COLO829 (cell line): Measurements from ENCODE around the gene HTR2A.
A peak's percentile ranks its signal among the peaks of the same experiment; 100 is the strongest.

ENCODE experiments used
- DNase-seq: peaks from one replicate; pipeline ENCODE4 v3.0.0; 2012; ENCODE audit warnings: low spot score

HTR2A gene

DNA sequence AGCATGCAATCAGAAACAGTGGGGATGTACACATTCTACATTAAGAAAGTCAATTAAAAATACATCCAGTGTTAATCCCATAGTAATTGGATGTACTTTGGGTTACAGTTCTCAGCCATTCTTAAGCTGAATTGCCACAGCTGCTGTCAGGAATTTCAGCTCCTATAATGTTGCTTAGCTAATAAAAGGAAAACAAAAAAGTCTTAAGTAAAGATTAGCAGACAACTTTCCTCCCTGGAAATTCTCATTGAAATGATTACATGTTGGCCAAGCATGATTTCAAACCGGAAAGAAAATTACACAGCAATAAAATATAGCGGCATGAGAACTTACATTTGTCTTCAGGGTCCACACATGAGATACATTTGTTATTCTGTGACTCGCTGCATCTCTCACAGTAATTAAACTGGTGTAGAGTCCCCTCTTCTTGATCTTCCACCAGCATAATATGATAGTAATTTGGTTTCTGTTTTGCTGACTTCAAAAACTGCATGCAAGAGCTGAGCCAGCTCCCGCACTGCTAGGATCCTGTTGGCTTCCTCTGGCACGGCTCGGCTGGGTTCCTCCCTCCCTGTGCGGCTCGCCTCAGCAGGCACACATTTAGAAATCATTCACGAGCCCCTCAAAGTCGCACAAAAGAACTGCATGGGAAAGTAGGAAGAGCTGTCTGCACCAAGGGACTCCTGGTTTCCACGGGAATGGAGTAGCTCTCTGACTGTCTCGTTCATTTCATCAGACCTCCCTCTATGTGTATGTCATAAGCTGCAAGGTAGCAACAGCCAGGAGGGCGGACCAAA, at the start of gene HTR2A:
HTR2A (minus strand) TSS at position 713 of the 797 bp plus-strand sequence. CDS start 1,147 bp downstream, outside the sequence.
- DNase-seq = no peak

DNA sequence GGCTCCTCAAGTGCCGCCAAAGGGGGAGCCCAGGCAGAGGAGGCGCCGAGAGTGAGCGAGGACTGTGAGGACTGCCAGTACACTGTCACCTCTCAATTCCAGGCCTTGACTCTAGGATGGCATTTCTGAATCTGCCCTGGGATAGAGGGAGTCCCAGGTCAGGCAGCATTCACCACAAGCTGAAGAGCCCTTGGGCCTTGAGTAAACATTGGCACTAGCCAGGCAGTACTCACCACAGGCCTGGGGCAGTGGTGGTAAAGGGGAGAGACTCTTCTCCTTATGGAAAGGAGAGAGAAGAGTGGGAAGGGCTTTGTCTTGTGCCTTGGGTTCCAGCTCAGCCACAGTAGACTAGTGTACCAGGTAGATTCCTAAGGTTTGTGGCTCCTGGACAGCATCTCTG, 39.7 kb upstream of the HTR2A start:
- no peak for DNase-seq

DNA sequence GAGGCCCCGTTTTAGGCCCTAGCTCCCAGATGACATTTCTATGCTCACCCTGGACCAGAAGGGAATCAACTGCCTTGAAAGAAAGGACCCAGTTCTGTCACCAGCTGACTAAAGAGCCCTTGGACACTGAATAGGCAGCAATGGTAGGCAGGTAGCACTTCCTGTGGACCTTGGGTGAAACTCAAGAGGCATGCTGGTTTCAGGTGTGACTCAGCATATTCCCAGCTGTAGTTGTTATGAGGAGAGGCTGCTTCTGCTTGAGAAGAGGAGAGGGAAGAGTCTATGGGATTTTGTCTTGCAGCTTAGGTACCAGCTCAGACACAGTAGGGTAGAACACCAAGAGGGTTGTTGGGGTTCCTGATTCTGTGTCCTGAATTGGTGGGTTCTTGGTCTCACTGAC, 37.9 kb upstream of the HTR2A start:
- DNase-seq = no peak

DNA sequence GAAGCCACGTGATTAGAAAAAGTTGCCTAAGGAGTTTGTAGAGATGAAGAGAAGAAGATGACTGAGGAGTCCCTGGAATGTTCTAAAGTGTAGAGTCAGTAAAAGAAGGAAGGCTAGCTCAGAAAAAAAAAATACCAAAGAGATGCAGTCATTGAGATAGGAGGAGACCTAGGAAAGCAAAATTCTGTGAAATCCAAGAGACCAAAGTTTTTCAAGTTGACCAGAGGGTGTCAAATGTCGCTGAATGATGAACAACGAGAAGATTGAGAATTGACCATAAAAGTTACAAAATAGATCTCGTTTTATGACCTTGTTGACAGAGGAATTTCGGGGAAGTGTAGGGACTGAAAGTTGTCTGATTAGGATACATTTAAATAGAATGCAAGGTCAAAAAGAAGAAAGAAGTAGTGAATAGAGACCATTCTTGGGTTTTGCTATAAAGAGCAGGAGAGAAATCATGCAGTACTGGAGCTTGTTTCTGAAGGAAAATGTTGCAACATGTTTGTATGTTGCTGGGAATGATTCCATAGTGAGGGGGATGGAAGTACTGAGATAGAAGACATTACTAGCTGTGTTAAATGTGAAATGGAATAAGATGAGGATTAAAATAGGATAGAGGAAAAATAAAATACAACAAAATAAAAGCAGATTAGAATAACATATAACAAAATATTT, 30.2 kb upstream of the HTR2A start:
- no peak for DNase-seq

DNA sequence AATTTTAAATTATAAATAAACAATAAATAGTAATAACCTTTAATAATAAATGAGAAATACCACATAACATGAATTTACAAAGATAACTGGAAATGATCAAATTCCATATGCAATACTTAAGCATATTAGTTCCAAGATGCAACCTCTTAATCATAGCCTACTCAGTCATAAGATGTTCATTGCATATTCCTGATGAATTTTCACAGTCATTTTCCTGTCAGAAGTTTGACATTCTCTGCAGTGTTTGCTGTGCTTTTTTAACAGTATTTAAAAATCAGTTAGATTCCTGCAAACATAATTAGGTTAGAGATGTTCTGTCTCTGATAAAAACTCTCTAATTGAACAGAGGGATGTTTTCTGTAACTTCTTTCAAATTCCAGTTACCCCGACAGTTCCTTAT, 28.6 kb upstream of the HTR2A start:
- DNase-seq = no peak

- DNase-seq = no peak
Measured at GRCh38 chr13:46914341-46914740, 17.5 kb upstream of the HTR2A start.

- DNase-seq = no peak
Measured at GRCh38 chr13:46913757-46914156, 16.9 kb upstream of the HTR2A start.

DNA sequence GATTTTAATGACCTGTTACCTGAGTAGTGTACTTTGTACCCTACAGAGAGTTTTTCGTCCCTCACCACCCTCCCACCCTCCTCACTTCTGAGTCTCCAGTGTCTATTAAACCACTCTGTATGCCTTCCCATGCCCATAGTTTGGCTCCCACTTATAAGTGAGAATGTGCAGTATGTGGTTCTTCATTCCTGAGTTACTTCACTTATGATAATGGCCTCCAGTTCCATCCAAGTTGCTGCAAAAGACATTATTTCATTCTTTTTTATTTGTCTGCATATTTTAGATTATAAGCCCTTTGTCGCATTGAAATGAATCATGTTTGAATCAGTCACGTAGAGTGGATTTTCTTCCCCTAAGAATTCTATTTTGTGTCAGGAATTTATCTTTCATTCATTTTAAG, 12.2 kb upstream of the HTR2A start:
- DNase-seq = no peak

GRCh38 chr13:46908501-46908900, 11.6 kb upstream of the HTR2A start:
- no peak for DNase-seq

DNA sequence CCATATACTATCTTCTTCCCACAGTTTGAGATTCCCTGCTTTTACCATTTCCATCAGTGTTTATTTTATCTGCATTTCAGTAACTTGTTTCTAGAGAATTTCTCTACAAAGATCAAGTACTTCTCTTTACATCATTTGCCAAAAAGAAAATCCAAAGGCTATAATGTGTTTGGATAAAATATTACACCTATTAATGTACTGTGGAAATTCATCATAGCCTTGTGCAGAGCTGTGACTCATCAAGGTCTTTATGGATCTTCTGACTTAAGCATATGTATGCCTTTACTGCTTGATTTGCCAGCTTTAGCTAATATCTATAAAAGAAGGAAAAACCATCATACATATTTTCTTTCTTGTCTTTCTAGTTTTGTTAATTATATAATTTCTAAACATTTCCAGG, 9.6 kb upstream of the HTR2A start:
- no peak for DNase-seq

DNA sequence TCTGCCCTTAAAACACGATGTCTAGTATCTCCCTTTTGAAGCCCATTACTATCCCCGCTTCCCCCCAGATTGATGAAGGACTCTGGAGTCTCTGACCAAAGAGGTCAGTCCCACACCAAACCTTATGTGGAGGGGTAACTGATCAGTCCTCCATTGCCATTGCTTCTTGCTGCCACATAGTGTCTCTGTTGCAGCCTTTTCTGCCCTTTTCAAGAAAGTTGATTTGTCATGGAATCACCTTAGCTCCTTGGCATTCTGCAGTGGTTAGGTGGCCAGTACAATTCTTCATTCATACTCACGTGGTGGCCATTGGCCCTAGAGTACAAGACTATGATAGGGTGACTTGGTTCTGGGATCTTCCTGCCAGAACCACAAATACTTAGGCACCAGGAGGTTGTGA, 8.4 kb upstream of the HTR2A start:
- DNase-seq = no peak

- no peak for DNase-seq
Measured at GRCh38 chr13:46903748-46904147, 6.9 kb upstream of the HTR2A start.

- no peak for DNase-seq
Measured at GRCh38 chr13:46901721-46902120, 4.9 kb upstream of the HTR2A start.

DNA sequence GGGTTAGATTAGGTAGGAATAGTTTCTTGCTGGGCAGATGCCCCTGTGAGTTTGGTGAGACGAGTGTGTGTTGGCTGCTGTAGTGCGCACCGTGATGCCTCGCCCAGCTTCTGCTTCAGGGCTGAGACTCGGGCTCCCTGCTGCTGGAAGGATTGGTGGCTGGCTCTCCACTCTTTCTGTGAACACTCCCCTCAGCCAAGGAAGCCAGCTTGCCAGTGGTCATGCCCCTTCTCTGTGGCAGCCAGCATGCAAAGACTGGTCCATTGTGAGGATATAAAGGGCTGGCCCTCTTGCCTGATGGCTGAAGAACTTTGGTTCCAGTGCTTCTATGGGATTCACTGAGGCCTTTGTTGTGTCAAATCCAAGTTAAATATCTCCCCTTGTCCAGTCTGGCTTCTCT, 2.9 kb upstream of the HTR2A start:
- no peak for DNase-seq

- DNase-seq = no peak
Measured at GRCh38 chr13:46895381-46895780, 1.5 kb downstream of the HTR2A start.

- DNase-seq = no peak
Measured at GRCh38 chr13:46894568-46894967, 2.3 kb downstream of the HTR2A start.

DNA sequence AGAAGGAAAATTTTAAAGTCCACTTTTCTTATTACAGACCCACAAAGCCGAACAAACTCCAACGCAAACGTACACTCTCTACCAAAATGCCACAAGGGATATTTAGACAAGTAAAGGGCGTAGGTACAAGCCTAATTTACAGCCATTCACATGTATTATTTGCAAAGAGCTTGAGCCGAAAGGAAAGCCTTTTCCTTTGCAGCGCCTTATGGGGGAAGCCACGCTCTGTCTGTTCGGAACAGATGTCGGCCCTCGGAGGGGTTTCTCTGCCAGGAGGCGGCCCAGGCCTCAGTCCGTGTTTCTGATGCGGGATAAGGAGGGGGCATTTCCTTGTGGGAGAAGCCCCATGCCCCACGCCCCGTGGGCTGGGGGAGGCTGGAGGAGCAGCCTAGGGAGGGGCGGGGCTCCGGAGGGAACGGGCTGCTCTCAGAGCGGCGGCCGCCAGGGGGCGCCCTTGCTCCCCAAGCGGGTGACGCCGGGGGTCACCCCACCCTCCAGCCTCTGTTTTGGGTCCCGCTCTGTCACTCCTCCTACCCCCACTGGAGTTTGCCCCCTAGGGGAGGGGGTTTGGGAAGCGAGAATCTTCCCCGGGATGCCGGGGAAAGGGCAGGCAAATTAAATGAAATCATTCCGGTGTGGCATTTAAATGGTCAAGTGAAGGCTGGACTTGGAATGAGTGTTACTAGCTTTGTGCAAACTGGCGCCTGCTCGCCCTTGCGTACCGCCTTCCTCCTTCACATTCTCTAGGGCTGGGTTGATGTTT, 2.9 kb downstream of the HTR2A start:
- no peak for DNase-seq

GRCh38 chr13:46893221-46893740, 3.6 kb downstream of the HTR2A start:
- no peak for DNase-seq

GRCh38 chr13:46885018-46885417, 11.8 kb downstream of the HTR2A start:
- DNase-seq = no peak

DNA sequence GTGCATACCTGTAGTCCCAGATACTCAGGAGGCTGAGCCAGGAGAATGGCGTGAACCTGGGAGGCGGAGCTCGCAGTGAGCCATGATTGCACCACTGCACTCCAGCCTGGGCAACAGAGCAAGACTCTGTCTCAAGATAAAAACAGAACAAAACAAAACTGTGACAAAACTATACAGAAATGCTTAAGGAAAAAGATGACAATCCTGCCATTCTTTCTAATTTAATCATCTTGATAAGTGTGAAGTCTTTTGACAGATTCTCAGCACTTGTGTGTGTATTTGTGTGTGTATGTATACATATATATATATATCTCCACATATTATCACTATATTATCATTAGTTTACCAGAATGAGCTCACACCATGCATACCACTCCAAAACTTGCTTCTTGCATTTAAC, 12.3 kb downstream of the HTR2A start:
- no peak for DNase-seq

- DNase-seq = no peak
Measured at GRCh38 chr13:46881621-46882020, 15.2 kb downstream of the HTR2A start.

- no peak for DNase-seq
Measured at GRCh38 chr13:46874006-46874405, 22.8 kb downstream of the HTR2A start.

DNA sequence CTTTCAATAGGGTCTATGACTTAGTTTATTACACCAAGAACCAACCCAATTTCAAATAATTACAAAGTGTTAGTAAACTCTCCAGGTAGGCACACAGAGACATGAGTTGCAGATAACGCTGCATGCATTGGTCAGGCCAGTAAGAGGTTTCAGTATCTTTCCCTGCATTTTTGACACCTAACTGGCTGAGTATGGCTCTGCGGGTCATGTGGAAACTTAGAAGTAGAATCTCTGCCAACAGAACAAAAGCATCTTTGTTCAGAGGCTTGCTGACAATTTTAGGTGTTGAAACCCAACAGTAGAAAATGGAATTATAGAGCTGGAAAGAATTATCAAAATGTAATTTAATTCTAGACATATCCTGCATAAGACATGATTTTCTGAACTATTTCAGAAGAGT, 25.3 kb downstream of the HTR2A start:
- DNase-seq = peak; percentile 32
